Endothelial cell of hepatic sinusoid (primary cell): ENCODE results near the gene ZNF699.
"Not testable (repeated sequence)": the region's sequence is repeated elsewhere in the genome, so short reads cannot be mapped to it uniquely, and the experiment has no call there.

Source experiments
- in situ Hi-C: cut with HindIII; loops from 2 replicates; pipeline ENCODE4 v1.10.0; 2017; ENCODE audit warnings: low sequenced_read_pairs

Gene ZNF699

DNA sequence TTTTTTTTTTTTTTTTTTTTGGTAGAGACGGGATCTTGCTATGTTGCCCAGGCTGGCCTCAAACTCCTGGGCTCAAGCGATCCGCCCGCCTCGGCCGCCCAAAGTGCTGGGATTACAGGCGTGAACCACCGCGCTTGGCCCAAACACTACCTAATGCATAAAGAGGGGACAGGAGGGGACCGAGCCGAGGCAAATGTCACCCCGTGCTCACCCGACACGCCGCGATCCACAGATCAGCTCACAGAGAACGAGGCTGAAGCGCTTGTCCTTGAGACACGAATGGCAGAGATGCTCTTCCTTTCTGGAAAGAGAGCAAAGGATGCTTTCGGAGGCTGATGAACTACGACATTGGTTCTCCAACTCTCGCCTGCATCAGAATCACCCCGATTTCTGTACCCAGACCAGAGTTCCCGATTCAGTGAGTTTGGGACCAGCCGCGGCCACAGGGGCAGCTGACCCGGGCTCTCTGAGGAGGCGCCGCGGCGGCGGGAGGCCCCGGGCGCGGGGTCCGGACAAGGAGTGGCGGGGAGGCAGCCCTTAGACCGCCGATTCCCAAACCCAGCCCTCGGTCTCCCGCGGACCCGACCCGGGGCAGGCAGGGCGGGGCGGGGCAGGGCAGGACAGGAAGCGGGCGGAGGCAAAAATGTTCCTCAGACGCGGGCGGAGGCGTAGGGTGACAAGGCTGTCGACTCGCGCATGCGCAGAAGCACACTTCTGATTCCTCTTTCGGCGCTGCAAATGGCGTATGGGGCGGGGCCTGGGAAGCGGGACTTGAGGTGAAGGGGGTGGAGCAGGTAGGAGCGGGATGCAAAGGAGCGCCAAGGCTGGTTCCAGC, at the start of gene ZNF699:
Gene ZNF699, minus strand, starts transcription at position 700 of the 835 bp plus-strand sequence. CDS start 4,719 bp downstream, outside the sequence.
- in situ Hi-C loops = no loop called here

DNA sequence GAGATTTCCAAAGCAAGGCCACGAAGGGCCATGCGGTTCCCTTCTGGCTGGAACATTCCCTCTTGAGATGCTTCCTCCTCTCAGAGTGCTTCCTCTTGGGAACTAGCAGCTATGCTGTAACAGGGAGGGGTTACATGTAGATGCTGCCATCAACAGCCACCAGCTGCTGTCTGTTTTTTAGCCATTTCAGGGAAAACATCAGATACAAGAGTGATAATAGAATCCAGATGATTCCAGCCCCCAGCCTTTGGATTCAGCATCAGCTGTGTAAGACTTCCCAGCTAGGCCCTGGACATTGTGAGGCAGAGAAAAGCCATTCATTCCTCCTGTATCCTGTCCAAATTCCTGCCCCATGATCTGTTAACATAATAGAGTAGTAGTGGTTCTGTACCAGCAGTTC, 45.0 kb upstream of the ZNF699 start:
- in situ Hi-C loops = no loop called here

DNA sequence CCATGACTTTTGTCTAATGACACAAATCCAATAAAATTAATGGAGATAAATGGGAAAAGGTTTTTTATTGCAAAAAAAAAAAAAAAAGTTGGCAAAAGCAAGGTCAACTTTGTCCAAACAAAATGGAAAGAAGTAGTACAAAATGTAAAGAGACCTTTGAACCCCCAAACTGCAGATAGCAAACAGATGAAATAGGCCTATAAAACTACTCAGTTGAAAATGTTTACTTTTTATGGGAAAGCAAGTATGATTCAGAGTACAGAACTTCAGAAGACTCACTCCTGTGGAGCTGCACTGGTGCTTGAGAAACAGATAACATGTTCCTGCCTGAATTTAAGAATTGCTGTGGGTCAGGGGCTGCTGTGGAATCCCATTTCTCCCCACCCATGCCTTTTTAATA, 43.4 kb upstream of the ZNF699 start:
- in situ Hi-C loops = no loop called here

DNA sequence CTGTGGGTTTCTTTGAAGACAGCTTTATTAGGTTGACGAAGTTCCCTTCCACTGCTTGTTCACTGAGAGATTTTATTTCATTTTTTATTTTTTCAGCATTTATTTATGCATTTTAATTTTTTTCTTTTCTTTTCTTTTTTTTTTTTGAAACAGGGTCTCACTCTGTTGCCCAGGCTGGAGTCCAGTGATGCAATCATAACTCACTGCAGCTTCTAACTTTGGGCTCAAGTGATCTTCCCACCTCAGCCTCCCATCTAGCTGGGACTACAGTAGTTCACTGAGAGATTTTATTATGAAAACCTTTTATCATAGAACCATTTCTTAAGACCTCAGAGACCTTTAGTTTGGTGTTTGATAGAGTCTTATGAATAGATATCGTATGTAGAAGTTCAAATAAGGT, 42.9 kb upstream of the ZNF699 start:
- in situ Hi-C loops = no loop called here

DNA sequence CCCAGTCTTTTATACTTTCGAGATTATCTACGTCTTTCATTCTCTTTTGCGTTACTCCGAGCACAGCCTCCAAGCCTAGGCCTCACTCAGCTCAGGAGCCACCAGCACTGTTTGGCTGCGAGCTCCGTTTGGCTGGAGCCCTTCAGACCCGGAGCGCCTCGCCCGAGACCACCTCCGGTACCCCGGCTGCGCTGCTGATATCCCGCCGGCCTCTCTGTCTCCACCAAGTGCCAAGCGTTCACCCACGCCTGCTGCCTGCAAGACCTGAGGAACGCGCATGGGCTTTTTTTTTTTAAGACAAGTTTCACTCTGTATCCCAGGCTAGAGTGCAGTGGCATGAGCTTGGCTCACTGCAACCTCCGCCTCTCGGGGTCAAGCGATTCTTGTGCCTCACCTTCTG, 39.0 kb upstream of the ZNF699 start:
- in situ Hi-C loops = no loop called here

DNA sequence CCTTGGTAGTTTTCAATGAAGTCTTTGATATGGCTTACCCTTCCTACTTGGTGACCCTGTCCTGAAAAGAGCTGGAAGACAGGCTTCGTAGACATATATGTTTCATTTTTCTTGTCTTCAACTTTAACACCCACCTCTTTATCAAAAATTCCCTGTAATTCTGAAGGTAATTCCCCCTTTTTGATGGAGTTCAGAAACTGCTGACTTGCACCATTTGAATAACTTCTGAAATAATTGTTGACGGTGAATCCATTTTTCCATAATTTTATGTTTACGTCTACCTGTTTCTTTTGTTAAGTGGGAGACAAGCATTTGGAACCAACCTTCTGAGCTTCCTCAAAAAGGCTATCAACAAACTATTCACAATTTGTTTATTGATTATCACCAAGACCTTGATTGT, 38.6 kb upstream of the ZNF699 start:
- in situ Hi-C loops = no loop called here

DNA sequence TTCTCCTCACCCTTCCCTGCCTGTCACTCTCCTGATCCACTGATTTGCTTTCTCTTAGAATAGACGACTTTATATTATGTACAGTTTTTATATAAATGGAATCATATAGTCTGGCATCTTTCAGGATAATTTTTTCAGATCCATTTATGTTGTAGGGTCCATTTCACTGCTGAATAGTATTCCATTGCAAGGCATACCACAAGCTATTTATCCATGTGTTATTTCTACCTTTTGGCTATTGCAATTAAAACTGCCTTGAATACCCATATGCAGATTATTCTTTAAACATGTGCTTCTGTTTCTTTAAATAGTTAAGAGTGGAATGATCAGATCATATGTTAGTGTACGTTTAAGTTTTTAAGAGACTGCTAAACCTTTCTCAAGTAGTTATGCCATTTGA, 35.4 kb upstream of the ZNF699 start:
- in situ Hi-C loops = no loop called here

DNA sequence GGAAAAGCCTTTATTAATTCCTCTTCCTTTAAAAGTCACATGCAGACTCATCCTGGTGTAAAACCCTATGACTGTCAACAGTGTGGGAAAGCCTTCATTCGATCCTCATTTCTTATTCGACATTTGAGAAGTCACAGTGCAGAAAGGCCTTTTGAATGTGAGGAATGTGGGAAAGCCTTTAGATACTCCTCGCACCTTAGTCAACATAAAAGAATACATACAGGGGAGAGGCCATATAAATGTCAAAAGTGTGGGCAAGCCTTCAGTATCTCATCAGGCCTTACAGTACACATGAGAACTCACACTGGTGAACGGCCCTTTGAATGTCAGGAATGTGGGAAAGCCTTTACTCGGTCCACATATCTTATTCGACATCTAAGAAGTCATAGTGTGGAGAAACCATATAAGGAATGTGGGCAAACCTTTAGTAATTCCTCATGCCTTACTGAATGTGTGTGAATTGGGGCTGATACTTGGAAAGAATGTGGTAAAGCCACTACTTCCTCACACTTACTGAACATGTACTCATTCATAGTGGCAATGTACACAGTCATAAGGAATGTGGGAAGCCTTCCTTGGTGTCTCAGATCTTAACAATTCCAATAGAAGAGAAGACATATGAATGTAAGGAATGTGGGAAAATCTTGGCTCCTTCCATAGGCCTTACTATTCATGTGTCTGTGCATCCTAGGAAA, 33.1 kb upstream of the ZNF699 start:
- in situ Hi-C loops = no loop called here

DNA sequence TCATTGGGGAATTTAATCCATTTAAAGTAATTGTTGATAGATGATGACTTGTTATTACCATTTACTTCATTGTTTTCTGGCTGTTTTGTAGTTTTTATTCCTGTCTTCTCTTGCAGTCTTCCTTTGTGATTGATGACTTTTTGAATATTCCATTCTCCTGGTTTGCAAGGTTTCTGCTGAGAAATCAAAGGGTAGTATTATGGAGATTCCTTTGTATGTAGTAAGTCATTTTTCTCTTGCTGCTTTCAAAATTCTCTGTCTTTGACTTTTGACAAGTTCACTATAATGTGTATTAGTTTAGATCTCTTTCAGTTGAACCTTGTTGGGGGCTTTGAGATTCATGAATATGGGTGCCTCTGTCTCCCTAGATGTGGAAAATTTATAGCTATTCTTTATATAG, 20.4 kb upstream of the ZNF699 start:
- in situ Hi-C loops = no loop called here

DNA sequence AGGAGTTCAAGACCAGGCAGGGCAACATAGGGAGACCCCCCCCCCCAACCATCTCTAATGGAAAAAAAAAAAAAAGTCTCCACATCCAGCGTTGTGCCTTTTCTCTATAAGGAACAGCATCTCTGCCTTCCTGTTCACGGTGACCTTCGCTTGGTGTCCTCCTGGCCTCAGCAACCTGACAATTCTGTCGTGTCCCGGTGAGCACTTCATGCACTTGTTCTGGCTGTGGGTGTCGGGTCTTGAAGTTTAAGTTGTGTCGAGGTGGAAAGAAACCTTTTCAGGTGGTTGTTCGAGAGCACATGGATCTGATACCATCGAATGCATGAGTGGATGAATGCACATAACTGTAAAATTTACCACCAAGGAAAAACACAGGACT, 14.9 kb upstream of the ZNF699 start:
- in situ Hi-C loops = no loop called here

DNA sequence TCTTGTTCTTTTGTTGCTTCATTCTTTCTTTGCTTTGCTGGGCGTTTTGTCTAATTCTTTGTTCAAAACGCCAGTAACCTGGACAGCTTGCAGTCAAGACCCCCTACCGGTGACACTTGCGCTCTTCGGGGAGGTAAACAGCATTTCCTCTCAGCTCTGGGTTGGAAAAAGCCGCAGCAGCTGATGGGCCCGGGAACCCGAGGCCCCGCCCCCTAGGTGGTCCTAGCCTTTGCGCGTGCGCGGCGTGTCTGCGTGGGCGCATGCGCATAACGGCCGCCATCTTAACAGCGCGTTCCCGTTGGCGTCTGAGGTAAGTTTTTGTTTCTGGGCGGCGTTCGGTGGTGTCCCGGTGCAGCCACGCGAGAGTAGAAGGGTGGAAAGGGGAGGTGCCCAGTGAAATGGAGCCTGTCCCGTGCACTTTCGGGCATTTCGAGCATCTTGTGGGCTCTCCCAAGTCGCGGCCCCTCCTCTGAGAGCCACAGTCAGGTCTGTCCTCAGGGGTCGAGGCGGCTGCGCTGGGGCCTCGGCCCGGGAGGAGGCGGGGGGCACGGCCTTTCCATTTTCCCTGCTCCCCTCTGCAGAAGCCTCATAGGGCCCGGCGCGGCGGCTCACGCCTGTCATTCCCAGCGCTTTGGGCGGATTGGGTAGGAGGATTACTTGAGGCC, 14.4 kb upstream of the ZNF699 start, which contains the start of gene ZNF559:
Gene ZNF559, plus strand, starts transcription at position 261 of the 665 bp plus-strand sequence. CDS start 14,371 bp downstream, outside the sequence.
- in situ Hi-C loops = no loop called here

DNA sequence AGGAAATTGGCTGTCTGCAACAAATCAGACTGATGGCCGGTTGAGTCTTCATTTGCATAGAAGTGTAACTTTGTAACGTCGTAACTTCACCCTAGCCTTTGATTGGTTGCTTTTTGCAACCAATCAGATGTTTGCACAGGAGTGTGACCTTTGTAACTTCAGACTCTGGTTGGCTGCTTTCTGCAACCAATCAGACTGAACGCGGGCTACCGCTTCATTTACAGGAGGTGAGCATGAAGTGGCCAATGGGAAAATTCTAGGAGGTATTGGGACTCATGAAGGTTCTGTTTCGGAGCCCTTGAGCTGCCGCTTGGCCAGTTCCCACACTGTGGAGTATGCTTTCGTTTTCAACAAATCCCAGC, 13.9 kb upstream of the ZNF699 start:
- in situ Hi-C loops = no loop called here

DNA sequence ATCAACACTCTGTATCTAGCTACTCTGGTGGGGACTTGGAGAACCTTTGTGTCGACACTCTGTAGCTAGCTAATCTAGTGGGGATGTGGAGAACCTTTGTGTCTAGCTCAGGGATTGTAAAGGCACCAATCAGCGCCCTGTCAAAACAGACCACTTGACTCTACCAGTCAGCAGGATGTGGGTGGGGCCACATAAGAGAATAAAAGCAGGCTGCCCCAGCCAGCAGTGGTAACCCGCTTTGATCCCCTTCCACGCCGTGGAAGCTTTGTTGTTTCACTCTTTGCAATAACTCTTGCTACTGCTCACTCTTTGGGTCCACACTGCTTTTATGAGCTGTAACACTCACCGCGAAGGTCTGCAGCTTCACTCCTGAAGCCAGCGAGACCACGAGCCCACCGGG, 12.6 kb upstream of the ZNF699 start:
- in situ Hi-C loops = not testable (repeated sequence)

DNA sequence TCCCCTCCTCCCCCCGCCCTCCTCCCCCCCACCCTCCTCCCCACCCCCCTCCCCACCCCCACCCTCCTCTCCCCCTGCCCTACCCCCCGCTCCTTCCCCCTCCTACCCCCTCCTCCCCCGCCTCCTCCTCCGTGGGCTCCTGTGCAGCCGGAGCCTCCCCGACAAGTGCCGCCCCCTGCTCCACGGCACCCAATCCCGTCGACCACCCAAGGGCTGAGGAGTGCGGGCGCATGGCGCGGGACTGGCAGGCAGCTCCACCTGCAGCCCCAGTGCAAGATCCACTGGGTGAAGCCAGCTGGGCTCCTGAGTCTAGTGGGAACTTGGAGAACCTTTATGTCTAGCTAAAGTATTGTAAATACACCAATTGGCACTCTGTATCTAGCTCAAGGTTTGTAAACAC, 12.1 kb upstream of the ZNF699 start:
- in situ Hi-C loops = not testable (repeated sequence)

DNA sequence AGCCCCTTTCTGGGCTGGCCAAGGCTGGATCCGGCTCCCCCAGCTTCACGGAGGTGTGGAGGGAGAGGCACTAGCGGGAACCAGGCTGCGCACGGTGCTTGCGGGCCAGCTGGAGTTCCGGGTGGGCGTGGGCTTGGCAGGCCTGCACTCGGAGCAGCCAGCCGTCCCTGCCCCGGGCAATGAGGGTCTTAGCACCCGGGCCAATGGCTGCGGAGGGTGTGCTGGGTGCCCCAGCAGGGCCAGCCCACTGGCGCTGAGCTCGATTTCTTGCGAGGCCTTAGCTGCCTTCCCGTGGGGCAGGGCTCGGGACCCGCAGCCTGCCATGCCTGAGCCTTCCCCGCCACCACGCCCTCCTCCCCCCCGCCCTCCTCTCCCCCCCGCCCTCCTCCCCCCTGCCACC, 11.7 kb upstream of the ZNF699 start:
- in situ Hi-C loops = no loop called here

DNA sequence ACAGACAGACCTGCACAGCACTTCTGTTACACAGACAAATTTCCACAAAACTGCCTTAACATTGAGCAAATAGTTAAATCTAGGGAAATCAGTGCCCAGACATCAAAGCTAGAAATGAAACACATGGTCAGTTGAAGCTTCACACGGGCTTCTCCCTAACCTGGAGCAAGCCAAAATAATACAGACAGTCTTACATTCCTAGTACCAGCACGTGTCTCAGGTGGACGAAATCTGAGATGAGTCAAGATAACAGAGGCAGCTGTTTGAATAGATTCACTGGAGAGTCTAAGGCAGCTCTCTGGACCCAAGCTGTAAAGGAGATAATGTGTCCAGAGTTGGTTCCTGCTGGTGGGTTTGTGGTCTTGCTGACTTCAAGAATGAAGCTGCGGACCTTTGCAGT, 4.1 kb upstream of the ZNF699 start:
- in situ Hi-C loops = no loop called here

DNA sequence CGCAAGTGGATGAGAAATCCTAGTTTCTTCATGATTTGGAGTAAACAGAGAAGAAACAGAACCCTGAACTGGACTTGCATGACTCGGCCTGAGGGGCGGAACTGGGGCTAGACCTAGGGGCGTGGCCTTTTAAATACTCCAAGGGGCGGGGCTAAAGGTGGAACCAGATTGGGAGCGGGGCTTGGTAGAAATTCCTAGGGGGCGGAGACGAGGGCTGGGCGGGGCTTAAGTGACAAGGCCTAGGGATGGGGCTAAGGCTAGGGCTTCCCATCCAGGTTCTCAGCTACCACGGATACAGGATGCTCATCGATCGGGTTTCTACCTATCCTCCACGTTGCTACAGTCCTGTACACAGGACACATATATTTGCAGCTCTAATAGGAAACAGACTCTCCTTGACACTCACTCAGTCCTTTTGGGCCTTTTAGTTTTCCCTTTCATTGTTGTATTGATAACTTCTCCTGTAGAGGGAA, 372 bp upstream of the ZNF699 start:
- in situ Hi-C loops = no loop called here

DNA sequence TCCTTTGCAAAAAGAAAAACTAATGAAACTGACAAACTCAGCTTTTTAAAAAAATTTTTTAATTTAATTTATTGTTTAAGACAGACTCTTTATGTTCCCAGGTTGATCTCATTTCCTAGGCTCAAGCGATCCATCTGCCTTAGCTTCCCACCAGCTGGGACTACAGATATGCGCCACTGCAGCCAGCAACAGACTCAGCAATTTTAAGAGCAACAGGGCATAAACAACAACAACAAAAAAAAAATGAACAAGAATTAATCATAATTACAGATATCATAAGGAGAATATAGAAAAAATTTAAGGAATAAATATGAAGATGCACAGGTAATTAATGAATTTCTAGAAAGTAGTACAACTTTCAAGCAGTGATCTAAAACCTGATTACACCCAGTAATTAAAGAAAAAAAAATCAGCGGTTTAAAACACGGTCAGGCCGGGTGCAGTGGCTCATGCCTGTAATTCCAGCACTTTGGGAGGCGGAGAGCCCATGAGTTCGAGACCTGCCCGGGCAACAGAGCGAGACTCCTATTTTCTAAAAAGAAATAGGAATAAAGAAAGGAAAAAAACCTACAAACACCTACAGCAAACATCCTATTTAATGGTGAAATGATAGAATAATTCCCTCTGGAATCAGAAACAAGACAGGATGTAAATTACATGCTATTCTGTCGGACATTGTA, 1.4 kb downstream of the ZNF699 start:
- in situ Hi-C loops = no loop called here

DNA sequence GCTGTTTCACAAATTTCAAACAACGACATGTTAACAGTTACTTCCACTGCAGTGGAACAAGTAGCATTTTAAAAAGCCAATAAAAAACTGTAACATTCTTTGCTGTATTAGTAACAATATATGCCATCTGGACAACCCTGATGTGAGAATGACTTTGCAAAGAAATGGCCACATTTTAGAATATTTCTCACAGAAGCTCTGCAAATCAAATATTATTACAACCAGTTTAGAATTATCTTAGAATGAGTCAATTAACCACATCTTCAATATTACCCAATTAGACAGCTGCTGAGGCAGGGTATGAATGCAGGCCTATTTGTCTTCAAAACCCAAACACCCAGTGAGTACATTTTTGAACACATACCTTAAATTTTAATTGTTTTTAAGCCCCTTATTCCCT, 3.2 kb downstream of the ZNF699 start:
- in situ Hi-C loops = no loop called here

DNA sequence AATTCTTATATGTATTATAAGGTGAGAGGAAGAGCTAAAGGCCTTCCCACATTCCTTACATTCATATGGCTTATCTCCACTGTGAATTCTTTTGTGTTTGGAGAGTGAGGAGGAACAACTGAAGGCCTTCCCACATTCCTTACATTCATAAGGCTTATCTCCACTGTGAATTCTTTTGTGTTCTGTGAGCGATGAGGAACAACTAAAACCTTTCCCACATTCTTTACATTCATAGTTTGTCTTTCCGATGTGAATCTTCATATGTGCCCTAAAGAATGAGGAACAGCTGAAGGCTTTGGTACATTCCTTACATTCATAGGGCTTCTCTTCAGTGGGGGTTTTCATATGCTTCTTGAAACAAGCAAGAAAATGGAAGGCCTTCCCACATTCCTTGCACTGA, 13.3 kb downstream of the ZNF699 start:
- in situ Hi-C loops = no loop called here

DNA sequence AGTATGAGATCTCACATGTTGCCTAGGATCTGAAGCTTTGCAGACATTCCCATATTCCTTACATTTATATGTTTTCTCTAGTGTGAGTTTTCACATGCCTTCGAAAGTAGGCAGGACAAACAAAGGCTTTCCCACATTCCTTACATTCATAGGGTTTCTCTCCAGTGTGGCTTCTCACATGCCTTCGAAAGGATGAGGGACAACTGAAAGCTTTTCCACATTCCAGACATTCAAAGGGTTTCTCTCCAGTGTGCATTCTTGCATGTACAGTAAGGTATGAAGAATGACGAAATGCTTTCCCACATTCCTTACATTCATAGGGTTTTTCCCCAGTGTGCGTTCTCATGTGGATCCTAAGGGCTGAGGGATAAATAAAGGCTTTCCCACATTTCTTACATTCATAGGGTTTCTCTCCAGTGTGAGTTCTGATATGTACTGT, 14.2 kb downstream of the ZNF699 start:
- in situ Hi-C loops = no loop called here
